H54 (cell line): ENCODE data around the gene ADAMTS6.
A peak's percentile ranks its signal among the peaks of the same experiment; 100 is the strongest.

Source experiments
- DNase-seq: peaks from one replicate; pipeline ENCODE4 v3.0.0; 2011; ENCODE audit warnings: low spot score, mixed read lengths; ENCODE audit not compliant: insufficient read length
- FAIRE-seq: peaks from 3 replicates; lab custom pipeline; 2011; peaks lifted over from hg19 to GRCh38; lab: Jason Lieb, UNC
- POLR2A ChIP-seq: IDR thresholded peaks from 2 replicates; pipeline ENCODE4 v1.6.1; 2011; ENCODE audit warnings: low read depth, mild to moderate bottlenecking, low read length

The ADAMTS6 gene

DNA sequence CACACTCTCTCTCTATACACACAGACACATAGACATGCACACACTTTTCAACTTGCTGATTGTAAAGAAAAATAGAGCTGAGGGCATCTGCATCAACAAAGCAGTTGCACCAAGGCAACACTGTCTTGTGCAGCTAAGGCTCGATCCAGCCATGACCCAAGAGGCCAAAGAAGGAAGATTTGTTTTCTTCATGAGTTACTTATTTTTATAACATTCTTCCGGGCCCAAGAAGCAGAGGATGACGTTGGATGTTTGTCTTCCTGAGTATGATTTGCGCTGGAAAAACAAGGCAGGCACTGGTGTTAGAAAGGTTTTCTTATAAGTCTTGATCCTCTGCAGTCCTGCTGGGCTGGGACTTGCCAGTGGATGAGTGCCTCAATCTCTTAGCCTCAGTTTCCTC is 344.1 kb downstream of the ADAMTS6 start:
- no peak for TF ChIP-seq POLR2A
- DNase-seq (no peak), FAIRE-seq (no peak)

GRCh38 chr5:65133477-65134110 is 348.1 kb downstream of the ADAMTS6 start:
- TF ChIP-seq POLR2A: no peak
- DNase-seq: no peak
- FAIRE-seq: no peak

DNA sequence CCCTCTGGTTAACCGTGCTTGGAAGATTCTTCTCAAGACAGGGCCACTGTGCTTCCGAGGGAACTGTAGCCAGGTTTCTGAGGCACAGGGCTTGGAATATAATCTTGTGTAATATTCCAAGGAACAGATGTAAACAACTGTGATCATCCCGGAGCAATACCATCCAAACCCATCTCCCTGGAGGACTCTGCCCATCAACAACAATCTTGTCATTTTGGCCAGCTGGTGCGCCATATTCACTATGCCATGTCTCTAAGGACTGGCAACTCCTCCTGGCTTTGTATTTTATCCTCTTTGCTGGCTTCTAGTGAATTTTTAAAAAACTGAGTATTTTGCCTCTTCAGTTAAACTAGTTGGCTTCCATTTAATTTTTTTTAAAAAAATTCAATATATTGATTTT is 349.3 kb downstream of the ADAMTS6 start:
- no peak for FAIRE-seq
- no peak for TF ChIP-seq POLR2A
- DNase-seq: no peak

DNA sequence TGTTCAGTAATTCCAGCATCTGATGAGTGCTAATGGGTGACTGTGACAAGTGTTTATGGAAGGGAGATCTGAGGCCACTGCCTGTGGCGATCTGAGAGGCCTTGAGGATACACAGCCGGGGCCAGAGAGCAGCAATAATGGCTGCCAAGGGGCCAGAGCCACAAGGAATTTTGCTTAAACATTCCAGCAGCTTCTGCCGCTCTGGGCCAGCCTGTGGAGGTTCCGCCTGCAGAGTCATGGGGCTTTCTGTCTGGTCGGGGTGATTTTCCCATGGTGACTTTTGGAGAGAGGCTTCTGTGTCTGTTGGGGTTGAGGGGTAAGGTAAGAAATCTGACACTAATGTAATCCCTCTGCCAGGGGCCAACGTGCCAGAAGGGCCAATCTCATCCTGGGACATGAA is 353.5 kb downstream of the ADAMTS6 start:
- TF ChIP-seq POLR2A: no peak
- FAIRE-seq (no peak), DNase-seq (no peak)

GRCh38 chr5:65127161-65127901 is 354.4 kb downstream of the ADAMTS6 start:
- TF ChIP-seq POLR2A: no peak
- FAIRE-seq (peak; percentile 30), DNase-seq (peak; percentile 24)

DNA sequence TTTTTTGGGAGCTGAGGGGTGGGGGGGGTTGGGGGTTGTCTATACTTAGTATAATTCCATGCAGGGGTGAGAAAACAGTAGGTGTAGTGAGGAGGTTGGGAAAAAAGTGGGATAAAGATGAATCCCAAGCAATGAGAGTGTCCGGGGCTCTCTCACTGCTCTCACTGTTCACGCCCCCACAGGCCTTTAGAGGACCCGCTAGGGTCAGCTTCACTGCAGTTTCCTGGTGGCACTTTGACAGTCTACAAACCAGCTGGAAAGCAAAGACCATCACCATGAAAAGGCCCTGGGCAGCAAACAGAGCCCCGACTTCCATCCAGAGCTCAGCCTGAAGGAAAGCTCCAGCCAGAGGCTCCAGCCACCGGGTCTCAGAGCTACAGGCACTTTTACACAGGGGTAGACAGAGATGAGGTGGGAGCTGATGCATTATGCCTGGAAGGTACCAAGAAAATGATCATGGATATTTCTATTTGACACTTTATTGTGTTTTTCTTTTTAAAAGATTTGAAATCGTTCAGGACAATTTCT is 355.1 kb downstream of the ADAMTS6 start:
- no peak for TF ChIP-seq POLR2A
- FAIRE-seq (no peak), DNase-seq (no peak)

- FAIRE-seq (no peak), DNase-seq (no peak)
- no peak for TF ChIP-seq POLR2A
Measured at GRCh38 chr5:65125591-65126541, 355.9 kb downstream of the ADAMTS6 start.

DNA sequence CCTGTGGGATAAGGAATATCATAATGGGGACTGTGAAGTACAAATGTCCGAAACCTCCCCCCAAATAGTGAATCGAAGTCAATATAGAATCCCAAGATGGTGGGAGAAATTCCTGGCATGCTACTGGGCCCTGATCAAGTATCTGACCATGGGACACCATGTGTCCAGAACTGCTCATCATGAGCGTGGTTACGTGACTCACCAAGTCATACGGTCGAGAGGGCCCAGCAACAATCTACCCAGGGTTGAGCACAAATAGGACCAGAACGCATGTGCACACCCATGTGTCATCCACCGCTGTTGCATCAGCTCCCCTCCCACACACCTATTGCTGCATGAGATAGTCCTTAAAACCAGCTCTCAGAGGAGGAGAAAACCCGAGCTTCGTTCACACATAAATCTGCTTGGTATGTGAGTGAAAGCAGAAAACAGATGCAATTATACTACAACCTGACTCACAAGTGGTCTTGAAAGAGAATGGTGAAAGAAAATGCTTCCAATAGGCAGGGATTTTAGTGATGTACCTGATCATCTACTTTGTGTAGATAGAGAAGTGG is 359.8 kb downstream of the ADAMTS6 start:
- FAIRE-seq (no peak), DNase-seq (no peak)
- TF ChIP-seq POLR2A: no peak

GRCh38 chr5:65120371-65120967 is 361.3 kb downstream of the ADAMTS6 start:
- TF ChIP-seq POLR2A: no peak
- FAIRE-seq (no peak), DNase-seq (no peak)

GRCh38 chr5:65117525-65117924 is 364.2 kb downstream of the ADAMTS6 start:
- DNase-seq: no peak
- no peak for TF ChIP-seq POLR2A
- FAIRE-seq: no peak

DNA sequence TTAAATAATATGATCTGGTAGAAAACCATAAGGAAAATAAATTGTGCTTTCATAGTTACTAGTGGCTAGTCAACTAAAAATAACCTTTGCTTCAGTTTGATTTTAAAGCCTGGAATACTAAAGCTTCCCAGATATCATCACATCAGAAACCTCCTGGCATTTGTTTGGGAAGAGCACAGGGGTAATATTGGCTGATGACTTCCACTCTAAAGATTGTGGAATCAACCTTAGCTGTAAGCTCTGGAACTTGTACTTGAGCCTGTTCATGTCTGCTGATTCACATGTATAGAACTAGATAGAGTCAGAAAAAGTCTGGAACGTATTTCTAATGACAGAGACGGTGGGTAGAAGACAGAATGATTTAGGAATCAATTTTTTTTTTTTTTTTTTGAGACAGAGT is 367.9 kb downstream of the ADAMTS6 start:
- no peak for FAIRE-seq
- TF ChIP-seq POLR2A: no peak
- DNase-seq: no peak

- no peak for TF ChIP-seq POLR2A
- FAIRE-seq (no peak), DNase-seq (no peak)
Measured at GRCh38 chr5:65111961-65112658, 369.6 kb downstream of the ADAMTS6 start.
